AG09309 (cell line): Measurements from ENCODE around the gene LPCAT2.

Experiments
- DNase-seq: peaks from one replicate; pipeline ENCODE4 v3.0.0-alpha.2; 2010; ENCODE audit warnings: low read depth
- H3K4me3 ChIP-seq: 2 replicates; pipeline ENCODE4 v1.5.1; 2011; ENCODE audit warnings: mild to moderate bottlenecking, low read depth, low read length, moderate library complexity; ENCODE audit not compliant: control insufficient read depth
- TF ChIP-seq, protein P1 (sequence below): IDR thresholded peaks from 2 replicates; pipeline ENCODE4 v1.5.1; 2011; ENCODE audit warnings: mild to moderate bottlenecking, low read depth, low read length, inconsistent platforms; ENCODE audit not compliant: insufficient read depth, control insufficient read depth; ENCODE audit errors: missing control alignments

LPCAT2 gene

DNA sequence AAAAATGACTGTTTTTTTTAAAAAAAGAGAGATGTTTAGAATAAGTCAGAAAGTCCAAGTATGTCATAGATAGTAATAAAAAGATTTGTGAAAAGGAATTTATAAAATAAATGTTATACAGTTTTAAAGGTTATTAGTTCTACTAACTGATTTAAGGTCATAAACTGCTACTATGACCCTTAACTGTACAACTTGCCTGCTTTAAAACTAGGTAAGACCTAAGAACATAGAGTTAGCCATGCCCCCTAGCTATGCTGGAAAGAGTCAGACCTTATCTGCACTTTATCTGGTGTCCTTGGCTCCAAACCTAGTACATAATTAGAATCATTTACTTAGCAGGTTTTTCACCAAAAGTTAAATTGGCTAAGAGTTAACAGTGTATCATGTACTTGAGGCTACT is 123.4 kb downstream of the LPCAT2 start:
- TF ChIP-seq, protein P1, sequence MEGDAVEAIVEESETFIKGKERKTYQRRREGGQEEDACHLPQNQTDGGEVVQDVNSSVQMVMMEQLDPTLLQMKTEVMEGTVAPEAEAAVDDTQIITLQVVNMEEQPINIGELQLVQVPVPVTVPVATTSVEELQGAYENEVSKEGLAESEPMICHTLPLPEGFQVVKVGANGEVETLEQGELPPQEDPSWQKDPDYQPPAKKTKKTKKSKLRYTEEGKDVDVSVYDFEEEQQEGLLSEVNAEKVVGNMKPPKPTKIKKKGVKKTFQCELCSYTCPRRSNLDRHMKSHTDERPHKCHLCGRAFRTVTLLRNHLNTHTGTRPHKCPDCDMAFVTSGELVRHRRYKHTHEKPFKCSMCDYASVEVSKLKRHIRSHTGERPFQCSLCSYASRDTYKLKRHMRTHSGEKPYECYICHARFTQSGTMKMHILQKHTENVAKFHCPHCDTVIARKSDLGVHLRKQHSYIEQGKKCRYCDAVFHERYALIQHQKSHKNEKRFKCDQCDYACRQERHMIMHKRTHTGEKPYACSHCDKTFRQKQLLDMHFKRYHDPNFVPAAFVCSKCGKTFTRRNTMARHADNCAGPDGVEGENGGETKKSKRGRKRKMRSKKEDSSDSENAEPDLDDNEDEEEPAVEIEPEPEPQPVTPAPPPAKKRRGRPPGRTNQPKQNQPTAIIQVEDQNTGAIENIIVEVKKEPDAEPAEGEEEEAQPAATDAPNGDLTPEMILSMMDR: no peak
- no peak overlapping the region for H3K4me3 ChIP-seq
- DNase-seq: no peak

DNA sequence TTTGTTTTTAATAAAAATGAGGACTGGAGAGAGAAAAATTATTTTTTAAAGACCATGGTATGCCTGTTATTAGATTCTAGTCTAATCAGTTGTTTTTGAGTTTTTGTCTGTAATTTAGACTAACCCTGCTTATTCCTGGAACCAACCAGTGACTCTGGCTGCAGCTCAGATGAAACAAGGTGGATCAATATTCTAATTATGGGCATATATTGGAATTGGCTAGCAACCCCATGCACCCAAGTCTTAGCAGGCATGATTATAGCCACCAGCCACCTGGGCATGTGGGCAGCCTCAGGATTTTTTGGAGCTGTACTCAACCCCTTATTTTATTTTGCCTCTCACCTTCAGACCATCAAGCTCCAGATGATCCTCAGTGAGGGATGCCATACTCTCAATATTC is 125.3 kb downstream of the LPCAT2 start:
- no peak overlapping the region for H3K4me3 ChIP-seq
- TF ChIP-seq, protein P1: no peak
- no peak for DNase-seq
